Suppressor macrophage (primary cell): Measurements from ENCODE around the gene TEKT1.
A peak's percentile ranks its signal among the peaks of the same experiment; 100 is the strongest.
"Not testable (repeated sequence)": the region's sequence is repeated elsewhere in the genome, so short reads cannot be mapped to it uniquely, and the experiment has no call there.

Source experiments
- DNase-seq, 4 experiments: peaks; one replicate each; pipeline ENCODE4 v3.0.0-alpha.2; 2020 to 2022
- total RNA-seq, 17 experiments: gene quantifications; one replicate each; lab custom pipeline; 2026; ENCODE audit warnings: mixed read lengths in 6 of 17, inconsistent platforms in 3 of 17; lab: John Stamatoyannopoulos, UW

The TEKT1 gene
- 0 to 1.7 (median 0) reads per million in 17 experiments for total RNA-seq

- peak; percentile 70 to 87 (median 84) for DNase-seq
Observed at GRCh38 chr17:6831661-6832263, at the start of gene TEKT1. Gene TEKT1 (minus strand): TSS chr17:6831729. CDS start chr17:6830376, 1,353 bp downstream.

GRCh38 chr17:6879221-6879975 lies 47.9 kb upstream of the TEKT1 start:
- not testable (repeated sequence) for DNase-seq

GRCh38 chr17:6875276-6875675 lies 43.7 kb upstream of the TEKT1 start:
- not testable (repeated sequence) for DNase-seq

- no peak for DNase-seq
Observed at GRCh38 chr17:6872936-6873335, 41.4 kb upstream of the TEKT1 start.

GRCh38 chr17:6870841-6871240 lies 39.3 kb upstream of the TEKT1 start:
- DNase-seq = no peak

- no peak for DNase-seq
Observed at GRCh38 chr17:6868582-6868981, 37.1 kb upstream of the TEKT1 start.

GRCh38 chr17:6867849-6868248 lies 36.3 kb upstream of the TEKT1 start:
- no peak for DNase-seq

GRCh38 chr17:6862825-6863224 lies 31.3 kb upstream of the TEKT1 start:
- DNase-seq = peak in 1 of 4 experiments; percentile 2

- DNase-seq = no peak
Observed at GRCh38 chr17:6862122-6862521, 30.6 kb upstream of the TEKT1 start.

- DNase-seq = no peak
Observed at GRCh38 chr17:6857904-6858303, 26.4 kb upstream of the TEKT1 start.

- no peak for DNase-seq
Observed at GRCh38 chr17:6857336-6857735, 25.8 kb upstream of the TEKT1 start.

GRCh38 chr17:6856051-6856450 lies 24.5 kb upstream of the TEKT1 start:
- no peak for DNase-seq

GRCh38 chr17:6853764-6854442 lies 22.4 kb upstream of the TEKT1 start:
- DNase-seq = no peak

GRCh38 chr17:6848545-6849179 lies 17.1 kb upstream of the TEKT1 start:
- DNase-seq = not testable (repeated sequence)

- not testable (repeated sequence) for DNase-seq
Observed at GRCh38 chr17:6846138-6846537, 14.6 kb upstream of the TEKT1 start.

- not testable (repeated sequence) for DNase-seq
Observed at GRCh38 chr17:6844406-6844805, 12.9 kb upstream of the TEKT1 start.

GRCh38 chr17:6843241-6843880 lies 11.8 kb upstream of the TEKT1 start:
- peak in 3 of 4 experiments; percentile 17 to 81 (median 72) for DNase-seq

GRCh38 chr17:6841769-6842168 lies 10.2 kb upstream of the TEKT1 start:
- DNase-seq = not testable (repeated sequence)

- no peak for DNase-seq
Observed at GRCh38 chr17:6830383-6830986, 1.0 kb downstream of the TEKT1 start.

- peak in 2 of 4 experiments; percentile 11 to 31 for DNase-seq
Observed at GRCh38 chr17:6823011-6823442, 8.5 kb downstream of the TEKT1 start.

- no peak for DNase-seq
Observed at GRCh38 chr17:6818938-6819337, 12.6 kb downstream of the TEKT1 start.

- not testable (repeated sequence) for DNase-seq
Observed at GRCh38 chr17:6816368-6816767, 15.2 kb downstream of the TEKT1 start.
